Heart left ventricle (tissue), 13 donors: ENCODE results near the gene NAA60.

Experiments
- CTCF ChIP-seq, 12 donors: fragments of 200-600 bp; sonication (generic) in 4 of 12; IDR thresholded peaks; one replicate each; pipeline versions ENCODE4 v1.5.0 to v1.8.0; 2018 to 2022; ENCODE audit warnings: antibody characterized with exemption in 12 of 12, mild to moderate bottlenecking in 5 of 12
- POLR2A ChIP-seq, 2 donors: fragments of 450-650 bp; IDR thresholded peaks; one replicate each; pipeline ENCODE4 v1.6.1; 2017; ENCODE audit warnings: antibody characterized with exemption in 2 of 2, mild to moderate bottlenecking in 2 of 2, moderate library complexity in 2 of 2
- donor health status: ischemic (EF 13 %, LVEDD 7.1; RV severe dilation, severe dysfunction).
- donor health status: DM: no; HTN: yes; CAD: no.
- donor health status: DM: no; HTN: no; CAD: no.
- donor health status: ischemic (EF 25% LVEDD 6.9; RV normal size, moderate dysfunction).
- donor health status: ischemic (EF 25% LVEDD 5.7; RV mildly dilated, moderate dysfunction).
- donor health status: ischemic (EF 35%, LVEDD 5.7; RV mildly dilated, moderate dysfunction).
- donor health status: nonischemic (EF 11% LVEDD 7.7; RV severe dilation, severe dysfunction).
- donor health status: DM: yes; HTN: yes; CAD: no.
- donor health status: PGD.
- donor health status: ischemic (EF 29% LVEDD 5.4; RV normal size, mild dysfunction).
- donor health status: nonischemic (EF 23%, LVEDD 6.1; RV moderate dilation, normal function).

- TF ChIP-seq CTCF (IDR thresholded peaks at IDR 0.05) (no peak), POLR2A (IDR thresholded peaks at IDR 0.05) (no peak)
Observed at GRCh38 chr16:3518986-3519348, 75.5 kb downstream of the NAA60 start.
